ENCODE measurements around the gene CPXM2.

The CPXM2 gene

DNA sequence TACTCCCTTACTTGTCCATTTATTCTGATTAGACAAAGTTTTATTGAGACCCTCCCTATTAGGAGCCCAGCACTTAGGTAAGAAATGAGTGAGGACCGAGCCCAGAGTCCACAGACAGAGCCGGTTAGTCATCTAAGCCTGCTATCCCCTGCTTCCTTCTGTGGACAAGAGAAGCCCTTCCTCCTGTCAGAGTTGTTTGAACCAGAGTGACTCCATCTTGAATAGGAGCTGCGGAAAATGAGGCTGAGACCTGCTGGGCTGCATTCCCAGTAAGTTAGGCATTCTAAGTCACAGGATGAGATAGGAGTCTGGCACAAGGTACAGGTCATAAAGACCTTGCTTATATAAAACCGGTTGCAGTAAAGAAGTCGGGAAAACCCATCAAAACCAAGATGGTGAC is 109.1 kb downstream of the CPXM2 start:
- no peak overlapping the region for H3K27ac ChIP-seq
- ChIA-PET CTCF (no interaction called here), POLR2A (ENCODE audit: low non-redundant PET) (no interaction called here)
- DNase-seq (ENCODE audit: low spot score) = no peak
- TF ChIP-seq, protein P1, sequence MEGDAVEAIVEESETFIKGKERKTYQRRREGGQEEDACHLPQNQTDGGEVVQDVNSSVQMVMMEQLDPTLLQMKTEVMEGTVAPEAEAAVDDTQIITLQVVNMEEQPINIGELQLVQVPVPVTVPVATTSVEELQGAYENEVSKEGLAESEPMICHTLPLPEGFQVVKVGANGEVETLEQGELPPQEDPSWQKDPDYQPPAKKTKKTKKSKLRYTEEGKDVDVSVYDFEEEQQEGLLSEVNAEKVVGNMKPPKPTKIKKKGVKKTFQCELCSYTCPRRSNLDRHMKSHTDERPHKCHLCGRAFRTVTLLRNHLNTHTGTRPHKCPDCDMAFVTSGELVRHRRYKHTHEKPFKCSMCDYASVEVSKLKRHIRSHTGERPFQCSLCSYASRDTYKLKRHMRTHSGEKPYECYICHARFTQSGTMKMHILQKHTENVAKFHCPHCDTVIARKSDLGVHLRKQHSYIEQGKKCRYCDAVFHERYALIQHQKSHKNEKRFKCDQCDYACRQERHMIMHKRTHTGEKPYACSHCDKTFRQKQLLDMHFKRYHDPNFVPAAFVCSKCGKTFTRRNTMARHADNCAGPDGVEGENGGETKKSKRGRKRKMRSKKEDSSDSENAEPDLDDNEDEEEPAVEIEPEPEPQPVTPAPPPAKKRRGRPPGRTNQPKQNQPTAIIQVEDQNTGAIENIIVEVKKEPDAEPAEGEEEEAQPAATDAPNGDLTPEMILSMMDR (conservative IDR thresholded peaks at IDR 0.05; ENCODE audit: low read depth) = no peak

DNA sequence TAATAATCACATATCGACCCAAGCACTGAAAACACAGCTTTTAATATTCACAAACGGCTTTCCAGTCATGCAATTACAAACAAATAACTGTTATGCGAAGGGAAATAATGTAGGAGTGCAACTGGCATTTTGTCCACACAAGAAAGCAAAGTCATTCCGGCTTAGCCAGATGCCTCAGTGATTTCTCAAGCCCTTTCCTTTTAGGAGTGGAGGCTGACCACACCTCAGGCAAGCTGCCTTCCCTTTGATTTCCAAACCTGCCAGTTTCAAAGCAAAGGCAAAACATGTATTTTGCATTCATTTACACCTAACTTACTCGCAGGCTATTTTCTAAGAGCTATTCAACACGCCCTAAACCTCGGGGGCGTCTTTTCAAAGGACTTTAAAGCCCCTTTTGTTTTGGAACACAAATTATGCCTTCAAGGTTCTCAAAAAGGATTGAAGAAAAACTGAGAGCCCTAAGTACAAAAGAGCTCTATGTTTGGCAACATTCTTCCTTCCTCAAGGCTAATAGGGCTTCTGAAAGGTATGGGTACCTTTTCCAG is 109.6 kb downstream of the CPXM2 start:
- TF ChIP-seq, protein P1 (conservative IDR thresholded peaks at IDR 0.05; ENCODE audit: low read depth) = no peak
- peak; percentile 20 for DNase-seq (ENCODE audit: low spot score)
- POLR2A ChIA-PET (ENCODE audit: low non-redundant PET) = no interaction called here
- H3K27ac ChIP-seq = no peak overlapping the region
- CTCF ChIA-PET = no interaction called here

DNA sequence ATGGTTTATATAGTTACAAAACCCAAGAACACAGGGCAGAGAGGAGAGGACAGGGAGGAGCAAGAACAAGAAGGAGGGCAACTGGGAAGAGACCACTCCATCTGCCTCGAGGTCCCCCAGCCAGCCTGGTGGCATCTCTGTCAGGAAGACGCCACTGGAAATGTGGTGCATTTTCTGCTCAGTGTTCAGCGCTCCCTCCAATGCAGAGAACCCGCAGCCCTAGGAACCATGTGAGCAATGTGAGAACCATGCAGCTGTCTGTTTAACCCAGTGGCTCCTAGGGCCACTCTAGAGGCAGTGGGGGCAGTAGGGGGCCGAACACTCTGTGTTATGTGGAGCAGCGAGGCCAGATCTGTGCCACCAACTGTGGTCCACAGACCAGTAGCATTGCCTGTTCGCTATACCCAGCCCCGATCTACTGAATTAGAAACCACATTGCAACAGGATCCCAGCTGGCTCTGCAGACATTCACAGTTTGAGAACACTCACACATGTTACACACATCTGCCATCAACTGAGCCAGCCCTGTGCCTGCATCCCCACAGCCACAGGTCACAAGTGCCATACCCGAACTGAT is 110.2 kb downstream of the CPXM2 start:
- ChIA-PET CTCF (no interaction called here), POLR2A (ENCODE audit: low non-redundant PET) (no interaction called here)
- H3K27ac ChIP-seq = no peak overlapping the region
- DNase-seq (ENCODE audit: low spot score) = no peak
- TF ChIP-seq, protein P1 (conservative IDR thresholded peaks at IDR 0.05; ENCODE audit: low read depth) = no peak

DNA sequence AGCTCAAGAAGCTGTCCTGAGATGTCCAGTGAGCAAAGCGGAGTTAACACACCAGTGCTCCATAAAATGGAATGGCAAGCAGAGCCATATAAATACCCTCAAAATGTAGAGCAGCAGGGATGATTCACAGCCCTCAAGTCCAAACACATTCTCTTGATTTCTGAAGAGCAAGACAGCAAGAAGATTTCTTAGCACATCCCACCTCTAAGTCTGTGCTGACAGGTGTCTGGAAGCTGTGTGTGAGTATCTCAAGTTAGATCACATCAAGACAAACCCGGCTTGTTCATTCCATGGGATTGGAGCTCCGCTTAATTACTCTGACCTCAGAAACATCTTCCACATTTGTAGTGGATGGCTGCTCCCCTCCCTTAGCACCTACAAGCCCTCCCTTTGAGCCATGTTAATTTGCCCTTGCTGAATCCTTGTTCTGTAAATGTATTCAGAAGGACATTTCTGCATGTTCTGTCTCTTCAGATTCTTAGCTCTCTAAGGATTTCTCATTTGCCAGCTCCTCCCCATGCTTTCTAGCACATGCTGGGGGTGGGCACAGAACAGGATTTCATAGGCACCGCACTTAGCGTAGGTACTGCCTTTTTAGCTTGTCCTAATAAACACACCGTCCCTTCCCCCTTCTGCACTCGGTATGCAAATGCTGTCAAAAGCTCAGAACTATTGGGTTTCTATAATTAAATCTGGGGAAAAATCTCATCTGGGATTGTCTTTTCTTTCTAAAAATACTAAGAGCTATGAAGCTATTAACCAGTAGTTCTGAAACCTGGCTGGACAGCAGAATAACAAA is 112.7 kb downstream of the CPXM2 start:
- H3K27ac ChIP-seq = no peak overlapping the region
- TF ChIP-seq, protein P1 (conservative IDR thresholded peaks at IDR 0.05; ENCODE audit: low read depth) = no peak
- CTCF ChIA-PET = interaction anchor here (1.1 kb wide), 1 partner anchor 62 kb away, joined by 3 read pairs; no protein-coding TSS in a partner anchor
- no peak for DNase-seq (ENCODE audit: low spot score)
- POLR2A ChIA-PET (ENCODE audit: low non-redundant PET) = no interaction called here

DNA sequence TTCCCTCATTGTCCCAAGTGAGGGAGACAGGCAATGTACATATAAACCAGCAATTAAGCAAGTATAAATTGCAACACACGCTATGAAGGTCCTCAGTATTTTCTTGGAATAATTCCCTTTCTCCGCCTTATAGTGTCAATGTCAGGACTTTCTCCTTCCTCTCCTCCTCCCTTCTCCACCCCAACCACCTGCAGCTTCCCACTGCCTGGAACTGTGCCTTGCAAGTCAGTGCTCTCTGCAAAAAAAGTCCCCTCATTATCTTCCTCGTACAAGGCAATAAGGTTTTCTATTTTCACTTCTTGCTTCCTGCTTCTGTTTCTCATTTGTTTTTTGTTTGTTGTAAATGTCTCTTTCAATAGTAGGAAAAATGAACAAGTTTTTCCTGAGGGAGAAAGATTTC is 113.7 kb downstream of the CPXM2 start:
- no peak for DNase-seq (ENCODE audit: low spot score)
- ChIA-PET CTCF (no interaction called here), POLR2A (ENCODE audit: low non-redundant PET) (no interaction called here)
- no peak overlapping the region for H3K27ac ChIP-seq
- TF ChIP-seq, protein P1 (conservative IDR thresholded peaks at IDR 0.05; ENCODE audit: low read depth) = no peak

DNA sequence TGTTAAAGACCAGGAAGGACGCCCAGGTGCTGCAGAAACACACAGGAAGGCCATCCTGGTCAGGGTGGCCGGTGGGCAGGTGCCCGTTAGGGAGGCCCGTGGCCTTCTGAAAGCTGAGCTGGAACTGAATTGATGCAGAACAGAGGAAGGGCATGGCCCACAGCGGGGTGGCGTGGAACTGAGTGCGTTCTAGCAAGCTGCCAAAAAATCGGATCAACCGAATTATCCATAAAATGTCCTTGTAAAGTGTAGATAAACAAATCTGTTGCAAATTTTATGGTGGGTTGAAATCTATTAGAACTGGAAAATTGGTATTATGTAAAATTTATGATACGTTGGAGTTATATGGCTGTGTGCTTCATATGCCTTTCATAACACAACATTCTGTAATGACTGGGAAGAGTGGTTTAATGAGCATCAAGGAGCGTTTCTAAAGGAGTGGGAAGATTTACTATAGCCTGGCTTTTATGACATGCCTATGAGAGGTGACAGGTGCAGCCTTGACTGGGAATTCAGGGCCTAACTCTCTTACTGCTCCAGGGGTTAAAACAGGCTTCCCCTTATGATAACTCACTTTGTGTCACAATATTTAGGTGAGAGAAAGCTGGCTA is 117.4 kb downstream of the CPXM2 start:
- DNase-seq (ENCODE audit: low spot score) = no peak
- ChIA-PET CTCF (no interaction called here), POLR2A (ENCODE audit: low non-redundant PET) (no interaction called here)
- TF ChIP-seq, protein P1 (conservative IDR thresholded peaks at IDR 0.05; ENCODE audit: low read depth) = no peak
- H3K27ac ChIP-seq = no peak overlapping the region

Data from RWPE1 (cell line).